Thymus (tissue), 11 donors: ENCODE measurements around the gene PEX10. TPM values are rescaled to one million over a fixed set of nuclear protein-coding genes. Genes with fewer than 3 reads are reported as not detected.

Experiments used
- DNase-seq, 9 donors: peaks; one replicate each; pipeline ENCODE4 v3.0.0-alpha.2; 2013; ENCODE audit warnings: low spot score in 9 of 9, low read depth in 6 of 9, missing footprints in 1 of 9
- H3K27ac ChIP-seq, 2 donors: one replicate each; pipeline ENCODE4 v1.5.1; 2013; ENCODE audit warnings: control low read depth in 1 of 2, low read depth in 1 of 2, low read length in 1 of 2, mild to moderate bottlenecking in 1 of 2, moderate library complexity in 1 of 2
- H3K27me3 ChIP-seq, 2 donors: one replicate each; pipeline ENCODE4 v1.5.1; 2013; ENCODE audit warnings: low read length in 1 of 2; ENCODE audit not compliant: control insufficient read depth in 2 of 2, insufficient read depth in 1 of 2
- H3K36me3 ChIP-seq, 2 donors: one replicate each; pipeline ENCODE4 v1.5.1; 2013; ENCODE audit warnings: low read length in 1 of 2, mild to moderate bottlenecking in 1 of 2, moderate library complexity in 1 of 2; ENCODE audit not compliant: control insufficient read depth in 2 of 2, insufficient read depth in 2 of 2
- H3K4me1 ChIP-seq, 2 donors: one replicate each; pipeline ENCODE4 v1.5.1; 2013; ENCODE audit warnings: low read length in 2 of 2; ENCODE audit not compliant: control insufficient read depth in 2 of 2, insufficient read depth in 2 of 2
- H3K4me3 ChIP-seq, 2 donors: one replicate each; pipeline ENCODE4 v1.5.1; 2013; ENCODE audit warnings: low read length in 2 of 2, control low read depth in 1 of 2, mild to moderate bottlenecking in 1 of 2
- H3K9me3 ChIP-seq, 2 donors: one replicate each; pipeline ENCODE4 v1.5.1; 2013; ENCODE audit warnings: low read length in 1 of 2, mild to moderate bottlenecking in 1 of 2; ENCODE audit not compliant: control insufficient read depth in 2 of 2, insufficient read depth in 1 of 2
- WGBS: extraction: QIAGEN DNeasy Blood & Tissue Kit; methylation state at CpG from one replicate; pipeline ENCODE4 v1.1.7; 2013; 5-methylcytosine and 5-hydroxymethylcytosine counted together
- polyA plus RNA-seq: library from polyadenylated mRNA; stranded (reverse); fragments of 200-250 nt; gene quantifications from one replicate; pipeline ENCODE4 v1.2.3, GENCODE V29; 2013
- total RNA-seq: library from RNA; stranded (reverse); fragments of 120-200 nt; gene quantifications from one replicate; pipeline ENCODE4 v1.2.4, GENCODE V29; 2013
- donor health status: healthy.

Gene PEX10
- total and polyA plus RNA-seq, 2 donors = 8.8 to 16.0 TPM

GRCh38 chr1:2399890-2400575 lies 12.3 kb downstream of the PEX10 start:
- Histone ChIP-seq H3K27ac (no peak overlapping the region), H3K4me3 (no peak overlapping the region), H3K36me3 (peaks cover 83 to 93% of the 10 kb centered on the region in 2 donors), H3K9me3 (peaks cover 0 to 3% of the 10 kb centered on the region in 2 donors), H3K4me1 (no peaks in the 10 kb centered on the region), H3K27me3 (no peaks in the 10 kb centered on the region)
- WGBS = 96% methylated on average over 22 of the region's 22 CpGs
- DNase-seq = no peak

GRCh38 chr1:2398871-2399270 lies 13.5 kb downstream of the PEX10 start:
- Histone ChIP-seq H3K36me3 (peaks cover 80 to 85% of the 10 kb centered on the region in 2 donors), H3K27ac (no peak overlapping the region), H3K4me3 (no peak overlapping the region), H3K9me3 (peaks cover 0 to 3% of the 10 kb centered on the region in 2 donors), H3K4me1 (no peaks in the 10 kb centered on the region), H3K27me3 (no peaks in the 10 kb centered on the region)
- no peak for DNase-seq
- 96% methylated on average over 7 of the region's 7 CpGs for WGBS

DNA sequence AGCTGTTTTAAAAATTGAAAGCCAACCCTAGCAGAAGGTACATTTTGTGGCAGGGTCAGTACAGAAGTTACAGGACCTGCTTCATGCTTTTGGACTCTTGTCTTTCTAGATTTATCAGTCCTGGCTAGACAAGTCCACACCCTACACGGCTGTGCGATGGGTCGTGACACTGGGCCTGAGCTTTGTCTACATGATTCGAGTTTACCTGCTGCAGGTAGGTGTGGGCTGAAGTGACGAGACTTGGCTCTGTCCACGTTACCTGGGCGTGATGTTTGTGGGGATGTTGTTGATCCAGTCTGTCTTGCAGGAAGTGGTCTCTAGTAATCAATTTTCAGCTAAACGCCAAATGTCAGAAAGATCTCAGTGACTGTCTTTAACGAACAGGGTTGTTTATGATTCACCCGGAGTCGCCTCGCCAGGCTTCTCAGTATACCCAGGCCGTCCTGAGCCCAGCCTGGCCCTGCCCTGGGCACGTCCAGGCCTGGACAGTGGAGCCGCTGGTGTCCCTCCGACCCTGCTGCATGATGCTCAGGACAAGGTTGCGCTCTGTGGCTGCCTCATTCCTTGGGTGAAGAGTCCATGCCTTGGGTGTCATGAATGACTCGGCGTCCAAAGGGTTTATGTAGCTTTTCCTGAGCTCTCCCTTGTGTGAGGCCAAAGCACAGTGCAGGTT lies 15.2 kb downstream of the PEX10 start:
- H3K36me3 ChIP-seq = peaks cover 77 to 78% of the 10 kb centered on the region in 2 donors
- DNase-seq = no peak
- H3K27ac ChIP-seq = no peak overlapping the region
- H3K9me3 ChIP-seq = peaks cover 0 to 3% of the 10 kb centered on the region in 2 donors
- no peaks in the 10 kb centered on the region for H3K27me3 ChIP-seq
- H3K4me1 ChIP-seq = peaks cover 7 to 16% of the 10 kb centered on the region in 2 donors
- 96% methylated on average over 19 of the region's 19 CpGs for WGBS
- no peak overlapping the region for H3K4me3 ChIP-seq

DNA sequence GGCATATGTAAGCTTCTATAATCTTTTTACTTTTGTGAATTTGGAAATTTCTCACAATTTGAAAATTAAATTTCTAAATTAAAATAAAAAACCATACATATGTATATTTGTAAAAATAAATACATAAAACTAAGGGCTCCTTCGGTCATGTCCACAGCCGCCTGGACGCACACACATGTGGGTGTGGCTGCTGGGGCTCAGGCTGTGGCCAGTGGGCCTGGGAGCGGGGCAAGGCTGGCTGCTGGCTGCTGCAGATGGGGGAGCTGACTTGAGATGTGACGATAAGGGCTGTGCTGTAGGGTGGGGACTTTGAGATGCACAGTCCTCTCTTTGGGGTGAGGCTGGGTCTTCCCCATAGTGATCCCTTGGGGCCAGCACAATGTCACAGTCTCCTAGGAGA lies 15.9 kb downstream of the PEX10 start:
- Histone ChIP-seq H3K36me3 (peaks cover 70 to 71% of the 10 kb centered on the region in 2 donors), H3K27me3 (no peaks in the 10 kb centered on the region), H3K4me3 (no peak overlapping the region), H3K4me1 (peaks cover 7 to 16% of the 10 kb centered on the region in 2 donors), H3K9me3 (peaks cover 0 to 3% of the 10 kb centered on the region in 2 donors), H3K27ac (no peak overlapping the region)
- no peak for DNase-seq
- WGBS = 99% methylated on average over 5 of the region's 5 CpGs

DNA sequence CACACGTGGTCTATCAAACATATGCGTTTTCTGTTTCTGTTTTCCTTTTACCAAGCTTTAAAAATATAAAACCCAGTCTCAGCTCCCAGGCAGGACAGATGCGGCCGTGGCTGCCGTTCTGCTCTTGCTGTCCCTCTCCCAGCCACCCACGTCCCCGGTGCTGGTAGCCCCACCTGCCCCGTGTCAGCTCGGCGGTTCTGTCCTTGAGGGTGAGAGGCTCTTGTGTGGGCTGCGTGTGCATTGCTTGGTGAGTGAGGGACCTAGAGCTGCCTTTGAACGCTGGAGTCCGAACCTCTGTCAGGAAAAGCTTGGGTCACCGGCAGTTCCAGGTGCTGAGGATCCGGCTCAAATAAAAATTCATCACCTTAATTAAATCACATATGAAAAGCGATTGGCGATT lies 16.3 kb downstream of the PEX10 start:
- Histone ChIP-seq H3K9me3 (peaks cover 0 to 3% of the 10 kb centered on the region in 2 donors), H3K27ac (no peak overlapping the region), H3K4me1 (peaks cover 7 to 16% of the 10 kb centered on the region in 2 donors), H3K36me3 (peaks cover 67 to 70% of the 10 kb centered on the region in 2 donors), H3K27me3 (no peaks in the 10 kb centered on the region), H3K4me3 (no peak overlapping the region)
- WGBS = 95% methylated on average over 17 of the region's 17 CpGs
- DNase-seq = no peak

DNA sequence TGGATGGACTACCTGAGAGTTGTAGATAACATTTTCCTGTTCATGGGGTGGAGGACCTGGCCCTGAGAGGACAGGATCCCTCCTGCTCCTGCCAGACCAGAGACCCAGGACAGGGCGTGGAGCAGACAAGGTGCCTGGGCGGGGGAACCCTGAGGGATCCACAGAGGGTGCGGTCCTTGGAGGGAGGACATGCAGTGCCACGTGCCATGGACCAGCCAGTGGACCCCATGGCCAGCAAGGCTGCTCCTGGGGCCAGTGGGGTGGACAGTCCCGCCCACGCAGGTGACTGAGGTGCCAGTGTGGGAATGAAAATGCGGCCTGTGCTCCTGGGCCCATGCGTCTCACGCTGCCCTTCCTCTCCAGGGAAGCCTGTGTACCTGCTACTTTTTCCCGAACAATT lies 17.1 kb downstream of the PEX10 start:
- Histone ChIP-seq H3K4me3 (no peak overlapping the region), H3K4me1 (peaks cover 13 to 23% of the 10 kb centered on the region in 2 donors), H3K27ac (no peak overlapping the region), H3K9me3 (no peaks in the 10 kb centered on the region), H3K36me3 (peaks cover 59 to 65% of the 10 kb centered on the region in 2 donors), H3K27me3 (no peaks in the 10 kb centered on the region)
- 98% methylated on average over 10 of the region's 10 CpGs for WGBS
- DNase-seq = no peak

- no peak overlapping the region for H3K4me3 ChIP-seq
- WGBS = 95% methylated on average over 11 of the region's 11 CpGs
Observed at GRCh38 chr1:2394761-2395160, 17.6 kb downstream of the PEX10 start.

GRCh38 chr1:2394220-2394619 lies 18.1 kb downstream of the PEX10 start:
- no peak overlapping the region for H3K27ac ChIP-seq
- DNase-seq = no peak
- peaks cover 49 to 55% of the 10 kb centered on the region in 2 donors for H3K36me3 ChIP-seq
- no peak overlapping the region for H3K4me3 ChIP-seq
- H3K9me3 ChIP-seq = no peaks in the 10 kb centered on the region
- 99% methylated on average over 7 of the region's 7 CpGs for WGBS
- H3K4me1 ChIP-seq = peaks cover 19 to 27% of the 10 kb centered on the region in 2 donors
- H3K27me3 ChIP-seq = no peaks in the 10 kb centered on the region

More at GRCh38 chr1:2394761-2395160, 17.6 kb downstream of the PEX10 start:
- no peak for DNase-seq
- peaks cover 18 to 27% of the 10 kb centered on the region in 2 donors for H3K4me1 ChIP-seq
- H3K36me3 ChIP-seq = peaks cover 54 to 60% of the 10 kb centered on the region in 2 donors
- no peak overlapping the region for H3K27ac ChIP-seq
- H3K9me3 ChIP-seq = no peaks in the 10 kb centered on the region
- no peaks in the 10 kb centered on the region for H3K27me3 ChIP-seq

GRCh38 chr1:2393471-2393877 lies 18.9 kb downstream of the PEX10 start:
- Histone ChIP-seq H3K4me1 (peaks cover 19 to 27% of the 10 kb centered on the region in 2 donors), H3K9me3 (no peaks in the 10 kb centered on the region), H3K27me3 (no peaks in the 10 kb centered on the region), H3K36me3 (peaks cover 42 to 48% of the 10 kb centered on the region in 2 donors), H3K4me3 (no peak overlapping the region), H3K27ac (no peak overlapping the region)
- 97% methylated on average over 9 of the region's 9 CpGs for whole genome bisulfite sequencing
- no peak for DNase-seq
